H1 (cell line): ENCODE data around the gene AP3B2. TPM values are rescaled to one million over a fixed set of nuclear protein-coding genes. Genes with fewer than 3 reads are reported as not detected.

Source experiments
- polyA plus RNA-seq, 7 experiments: library from polyadenylated mRNA; depleted of rRNA in 3 of 7; stranded (reverse) in 5 of 7; unstranded in 2 of 7; fragments of >200 nt in 5 of 7; fragments of 200-250 nt in 2 of 7; gene quantifications; 1 replicate in 5 of 7; 2 replicates in 1 of 7; 4 replicates in 1 of 7; pipeline versions ENCODE4 v1.2.1 to v1.2.3, GENCODE V29; 2011 to 2013; ENCODE audit warnings: missing spikeins in 2 of 7, mixed read lengths in 2 of 7
- total RNA-seq: library from RNA; stranded (reverse); fragmentation: NEBNext Ultra II Directional; extraction: Animal tissue kit (Norgen Biotek cat#: 25700); gene quantifications from 2 replicates; pipeline ENCODE4 v1.2.1, GENCODE V29; 2021
- TF ChIP-seq, protein P1 (sequence below): fragments of 300-600 bp; sonication (generic); IDR thresholded peaks from 2 replicates; pipeline ENCODE4 v1.7.1; 2012; ENCODE audit warnings: low read length, moderate library complexity, mild to moderate bottlenecking, inconsistent platforms; ENCODE audit not compliant: insufficient replicate concordance

The AP3B2 gene
- total and polyA plus RNA-seq, 2 of the 8 experiments (the other 6 are each of a cell fraction or from before 2014, with no cell fraction given) = 21.8 to 25.7 TPM

DNA sequence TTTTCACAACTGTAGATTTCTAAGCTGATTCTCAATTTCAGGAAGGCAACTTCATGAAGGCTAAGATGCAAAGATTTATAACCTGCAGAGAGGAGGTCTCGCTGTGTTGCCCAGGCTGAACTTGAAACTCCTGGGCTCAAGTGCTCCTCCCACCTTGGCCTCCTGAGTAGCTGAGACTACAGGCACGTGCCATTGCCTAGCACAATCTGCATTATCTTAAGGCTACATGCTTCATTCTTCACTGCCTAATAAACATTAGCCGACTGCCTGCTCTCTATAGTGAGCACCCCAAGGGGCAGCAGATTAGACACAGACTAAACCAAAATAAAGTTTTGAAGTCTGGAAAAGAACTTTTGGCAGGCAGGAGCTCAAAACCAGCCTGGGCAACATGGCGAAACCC is 79.6 kb downstream of the AP3B2 start (continued):
- TF ChIP-seq, protein P1, sequence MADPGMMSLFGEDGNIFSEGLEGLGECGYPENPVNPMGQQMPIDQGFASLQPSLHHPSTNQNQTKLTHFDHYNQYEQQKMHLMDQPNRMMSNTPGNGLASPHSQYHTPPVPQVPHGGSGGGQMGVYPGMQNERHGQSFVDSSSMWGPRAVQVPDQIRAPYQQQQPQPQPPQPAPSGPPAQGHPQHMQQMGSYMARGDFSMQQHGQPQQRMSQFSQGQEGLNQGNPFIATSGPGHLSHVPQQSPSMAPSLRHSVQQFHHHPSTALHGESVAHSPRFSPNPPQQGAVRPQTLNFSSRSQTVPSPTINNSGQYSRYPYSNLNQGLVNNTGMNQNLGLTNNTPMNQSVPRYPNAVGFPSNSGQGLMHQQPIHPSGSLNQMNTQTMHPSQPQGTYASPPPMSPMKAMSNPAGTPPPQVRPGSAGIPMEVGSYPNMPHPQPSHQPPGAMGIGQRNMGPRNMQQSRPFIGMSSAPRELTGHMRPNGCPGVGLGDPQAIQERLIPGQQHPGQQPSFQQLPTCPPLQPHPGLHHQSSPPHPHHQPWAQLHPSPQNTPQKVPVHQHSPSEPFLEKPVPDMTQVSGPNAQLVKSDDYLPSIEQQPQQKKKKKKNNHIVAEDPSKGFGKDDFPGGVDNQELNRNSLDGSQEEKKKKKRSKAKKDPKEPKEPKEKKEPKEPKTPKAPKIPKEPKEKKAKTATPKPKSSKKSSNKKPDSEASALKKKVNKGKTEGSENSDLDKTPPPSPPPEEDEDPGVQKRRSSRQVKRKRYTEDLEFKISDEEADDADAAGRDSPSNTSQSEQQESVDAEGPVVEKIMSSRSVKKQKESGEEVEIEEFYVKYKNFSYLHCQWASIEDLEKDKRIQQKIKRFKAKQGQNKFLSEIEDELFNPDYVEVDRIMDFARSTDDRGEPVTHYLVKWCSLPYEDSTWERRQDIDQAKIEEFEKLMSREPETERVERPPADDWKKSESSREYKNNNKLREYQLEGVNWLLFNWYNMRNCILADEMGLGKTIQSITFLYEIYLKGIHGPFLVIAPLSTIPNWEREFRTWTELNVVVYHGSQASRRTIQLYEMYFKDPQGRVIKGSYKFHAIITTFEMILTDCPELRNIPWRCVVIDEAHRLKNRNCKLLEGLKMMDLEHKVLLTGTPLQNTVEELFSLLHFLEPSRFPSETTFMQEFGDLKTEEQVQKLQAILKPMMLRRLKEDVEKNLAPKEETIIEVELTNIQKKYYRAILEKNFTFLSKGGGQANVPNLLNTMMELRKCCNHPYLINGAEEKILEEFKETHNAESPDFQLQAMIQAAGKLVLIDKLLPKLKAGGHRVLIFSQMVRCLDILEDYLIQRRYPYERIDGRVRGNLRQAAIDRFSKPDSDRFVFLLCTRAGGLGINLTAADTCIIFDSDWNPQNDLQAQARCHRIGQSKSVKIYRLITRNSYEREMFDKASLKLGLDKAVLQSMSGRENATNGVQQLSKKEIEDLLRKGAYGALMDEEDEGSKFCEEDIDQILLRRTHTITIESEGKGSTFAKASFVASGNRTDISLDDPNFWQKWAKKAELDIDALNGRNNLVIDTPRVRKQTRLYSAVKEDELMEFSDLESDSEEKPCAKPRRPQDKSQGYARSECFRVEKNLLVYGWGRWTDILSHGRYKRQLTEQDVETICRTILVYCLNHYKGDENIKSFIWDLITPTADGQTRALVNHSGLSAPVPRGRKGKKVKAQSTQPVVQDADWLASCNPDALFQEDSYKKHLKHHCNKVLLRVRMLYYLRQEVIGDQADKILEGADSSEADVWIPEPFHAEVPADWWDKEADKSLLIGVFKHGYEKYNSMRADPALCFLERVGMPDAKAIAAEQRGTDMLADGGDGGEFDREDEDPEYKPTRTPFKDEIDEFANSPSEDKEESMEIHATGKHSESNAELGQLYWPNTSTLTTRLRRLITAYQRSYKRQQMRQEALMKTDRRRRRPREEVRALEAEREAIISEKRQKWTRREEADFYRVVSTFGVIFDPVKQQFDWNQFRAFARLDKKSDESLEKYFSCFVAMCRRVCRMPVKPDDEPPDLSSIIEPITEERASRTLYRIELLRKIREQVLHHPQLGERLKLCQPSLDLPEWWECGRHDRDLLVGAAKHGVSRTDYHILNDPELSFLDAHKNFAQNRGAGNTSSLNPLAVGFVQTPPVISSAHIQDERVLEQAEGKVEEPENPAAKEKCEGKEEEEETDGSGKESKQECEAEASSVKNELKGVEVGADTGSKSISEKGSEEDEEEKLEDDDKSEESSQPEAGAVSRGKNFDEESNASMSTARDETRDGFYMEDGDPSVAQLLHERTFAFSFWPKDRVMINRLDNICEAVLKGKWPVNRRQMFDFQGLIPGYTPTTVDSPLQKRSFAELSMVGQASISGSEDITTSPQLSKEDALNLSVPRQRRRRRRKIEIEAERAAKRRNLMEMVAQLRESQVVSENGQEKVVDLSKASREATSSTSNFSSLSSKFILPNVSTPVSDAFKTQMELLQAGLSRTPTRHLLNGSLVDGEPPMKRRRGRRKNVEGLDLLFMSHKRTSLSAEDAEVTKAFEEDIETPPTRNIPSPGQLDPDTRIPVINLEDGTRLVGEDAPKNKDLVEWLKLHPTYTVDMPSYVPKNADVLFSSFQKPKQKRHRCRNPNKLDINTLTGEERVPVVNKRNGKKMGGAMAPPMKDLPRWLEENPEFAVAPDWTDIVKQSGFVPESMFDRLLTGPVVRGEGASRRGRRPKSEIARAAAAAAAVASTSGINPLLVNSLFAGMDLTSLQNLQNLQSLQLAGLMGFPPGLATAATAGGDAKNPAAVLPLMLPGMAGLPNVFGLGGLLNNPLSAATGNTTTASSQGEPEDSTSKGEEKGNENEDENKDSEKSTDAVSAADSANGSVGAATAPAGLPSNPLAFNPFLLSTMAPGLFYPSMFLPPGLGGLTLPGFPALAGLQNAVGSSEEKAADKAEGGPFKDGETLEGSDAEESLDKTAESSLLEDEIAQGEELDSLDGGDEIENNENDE = no peak
